Measurements from ENCODE around the gene USP49.

Gene USP49

GRCh38 chr6:41740366-41741162 is 154.6 kb downstream of the USP49 start:
- H3K4me3 ChIP-seq (ENCODE audit: low read depth, low read length), result no peak overlapping the region
- DNase-seq (ENCODE audit: low read depth), result no peak
- TF ChIP-seq CTCF (conservative IDR thresholded peaks at IDR 0.05; ENCODE audit: low read depth, low read length), result no peak
